ENCODE measurements around the gene KCNRG.
"Not testable (repeated sequence)": the region's sequence is repeated elsewhere in the genome, so short reads cannot be mapped to it uniquely, and the experiment has no call there.

The KCNRG gene

GRCh38 chr13:50012396-50013169 lies 2.7 kb upstream of the KCNRG start:
- no peak for DNase-seq (ENCODE audit: low read depth)

DNA sequence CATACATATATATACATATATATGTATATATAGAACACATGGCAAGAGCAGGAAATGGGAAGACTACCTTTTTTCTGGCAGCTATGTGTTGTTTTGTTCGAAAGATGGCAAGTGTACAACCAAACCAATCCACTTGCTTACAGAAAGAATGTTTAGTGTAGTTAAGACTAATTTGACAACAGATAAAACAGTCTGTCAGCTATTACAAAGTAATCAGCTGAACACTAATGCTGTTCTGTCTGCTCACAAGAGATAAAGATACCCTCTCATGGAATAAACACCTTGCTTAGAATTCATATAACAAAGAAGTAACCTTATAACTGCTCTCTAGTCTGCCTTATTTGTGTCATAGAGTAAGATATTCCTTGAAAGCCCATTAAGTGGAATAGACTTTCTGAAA lies 858 bp upstream of the KCNRG start:
- no peak for DNase-seq (ENCODE audit: low read depth)

- no peak for DNase-seq (ENCODE audit: low read depth)
These were observed 506 bp downstream of the KCNRG start for GRCh38 chr13:50015750-50016149.

DNA sequence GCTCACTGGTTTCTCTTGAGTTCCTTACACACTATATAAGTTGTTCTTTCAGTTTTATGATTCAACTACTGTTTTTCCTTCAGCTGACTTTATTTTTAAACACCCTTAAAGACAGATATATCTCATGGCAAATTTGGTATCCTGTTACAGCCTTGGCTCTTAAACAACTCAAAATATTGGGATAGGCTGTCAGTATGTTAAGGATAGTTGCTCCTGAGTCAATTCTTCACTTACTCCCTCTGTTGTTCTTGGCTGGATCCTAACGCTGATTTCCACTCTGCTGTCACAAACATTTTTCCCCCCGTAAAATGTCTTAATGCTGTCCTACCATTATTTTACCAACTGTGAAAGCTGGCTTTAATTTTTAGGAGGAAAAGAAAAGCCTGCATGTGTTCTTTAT lies 1.2 kb downstream of the KCNRG start:
- DNase-seq (ENCODE audit: low read depth), result no peak

DNA sequence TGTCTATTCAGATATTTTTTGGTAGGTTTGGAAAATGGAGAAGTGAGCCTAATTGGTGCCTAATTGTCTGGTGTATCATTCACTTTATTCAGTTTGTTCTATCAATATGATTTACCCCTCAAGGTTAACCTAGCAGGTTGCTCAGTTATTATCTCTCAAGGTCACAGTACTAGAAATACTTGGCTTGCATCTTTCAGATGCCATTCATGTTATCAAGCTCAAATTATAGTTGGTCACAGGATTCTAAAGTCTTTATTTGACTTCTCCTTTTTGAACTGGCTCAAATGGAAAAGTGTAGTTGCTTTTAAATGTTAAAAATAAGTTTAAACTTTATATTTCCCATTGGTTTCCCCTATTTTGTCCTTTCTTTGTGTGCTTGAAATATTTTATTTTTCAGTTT lies 2.6 kb downstream of the KCNRG start:
- no peak for DNase-seq (ENCODE audit: low read depth)

- no peak for DNase-seq (ENCODE audit: low read depth)
These were observed 10.2 kb downstream of the KCNRG start for GRCh38 chr13:50025436-50025835.

- no peak for DNase-seq (ENCODE audit: low read depth)
These were observed 11.7 kb downstream of the KCNRG start for GRCh38 chr13:50026788-50027473.

DNA sequence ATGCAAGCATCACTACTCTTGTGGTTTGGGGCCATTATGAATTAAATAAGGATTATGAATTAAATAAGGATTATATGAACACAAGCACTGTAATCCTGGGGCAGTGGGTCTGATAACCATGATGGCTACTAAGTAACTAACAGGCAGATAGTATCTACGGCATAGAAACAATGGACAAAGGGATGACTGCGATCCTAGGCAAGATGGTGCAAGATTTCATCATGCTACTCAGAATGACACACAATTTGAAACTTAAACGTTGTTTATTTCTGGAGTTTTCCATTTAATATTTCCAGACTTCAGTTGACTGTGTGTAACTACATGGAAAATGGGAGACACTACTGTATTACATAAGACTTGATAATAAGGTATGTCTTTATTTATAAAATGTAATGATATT lies 15.1 kb downstream of the KCNRG start:
- no peak for DNase-seq (ENCODE audit: low read depth)

GRCh38 chr13:50033725-50034124 lies 18.5 kb downstream of the KCNRG start:
- DNase-seq (ENCODE audit: low read depth), result peak; percentile 30

DNA sequence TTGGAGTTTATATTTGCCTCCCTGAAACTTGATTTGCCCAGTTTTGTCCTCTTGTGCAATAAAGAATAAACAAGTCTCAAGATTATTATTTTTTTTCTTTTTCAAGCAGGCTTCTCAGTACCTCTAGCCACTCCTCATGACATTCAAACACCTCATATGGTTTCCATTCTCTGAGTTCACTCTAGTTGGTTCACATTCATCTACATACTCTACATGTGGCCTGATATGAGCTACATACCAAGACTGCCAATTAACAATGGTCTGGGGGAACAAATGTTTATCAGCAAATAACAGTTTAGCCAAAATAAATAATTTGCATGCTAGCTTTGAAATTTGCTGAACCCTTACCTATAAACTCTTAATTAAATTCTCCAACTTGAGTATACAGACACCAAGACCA lies 22.5 kb downstream of the KCNRG start:
- no peak for DNase-seq (ENCODE audit: low read depth)

GRCh38 chr13:50038266-50038665 lies 23.0 kb downstream of the KCNRG start:
- DNase-seq (ENCODE audit: low read depth), result no peak

- no peak for DNase-seq (ENCODE audit: low read depth)
These were observed 37.2 kb downstream of the KCNRG start for GRCh38 chr13:50052478-50052877.

DNA sequence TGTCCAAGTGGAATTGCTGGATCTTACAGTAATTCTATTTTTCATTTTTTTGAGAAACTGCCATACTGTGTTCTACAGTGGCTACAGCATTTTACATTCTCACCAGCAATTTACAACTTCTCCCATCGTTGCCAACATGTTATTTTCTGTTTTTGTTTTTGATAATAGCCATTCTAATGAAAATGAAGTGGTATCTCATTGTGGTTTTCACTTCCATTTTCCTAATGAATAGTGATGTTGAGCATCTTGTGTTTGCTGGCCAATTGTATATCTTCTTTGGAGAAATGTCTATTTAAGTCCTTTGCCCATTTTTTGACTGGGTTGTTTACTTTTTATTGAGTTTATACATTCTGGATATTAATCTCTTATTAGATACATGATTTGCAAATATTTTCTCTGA lies 38.6 kb downstream of the KCNRG start:
- DNase-seq (ENCODE audit: low read depth), result no peak

DNA sequence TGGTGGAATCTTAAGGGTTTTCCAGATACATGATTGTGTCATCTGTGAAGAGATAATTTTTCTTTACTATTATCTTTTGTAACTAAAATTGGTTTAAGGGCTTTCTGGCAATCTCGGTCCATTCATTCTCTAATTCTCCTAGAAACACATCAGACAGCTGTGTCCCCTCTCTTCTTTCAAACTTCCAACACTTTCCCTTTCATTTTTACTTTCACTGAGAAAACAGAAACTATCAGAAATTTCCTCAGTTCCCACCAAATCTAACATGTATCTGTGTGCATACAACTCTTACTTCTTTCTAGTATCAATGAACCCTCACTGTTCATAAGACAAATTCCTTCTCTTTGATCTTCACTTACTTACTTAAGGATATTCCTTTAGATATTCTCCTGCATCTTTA lies 40.2 kb downstream of the KCNRG start:
- no peak for DNase-seq (ENCODE audit: low read depth)

- DNase-seq (ENCODE audit: low read depth), result no peak
These were observed 45.5 kb downstream of the KCNRG start for GRCh38 chr13:50060718-50061117.

- DNase-seq (ENCODE audit: low read depth), result not testable (repeated sequence)
These were observed 47.1 kb downstream of the KCNRG start for GRCh38 chr13:50062336-50062735.

DNA sequence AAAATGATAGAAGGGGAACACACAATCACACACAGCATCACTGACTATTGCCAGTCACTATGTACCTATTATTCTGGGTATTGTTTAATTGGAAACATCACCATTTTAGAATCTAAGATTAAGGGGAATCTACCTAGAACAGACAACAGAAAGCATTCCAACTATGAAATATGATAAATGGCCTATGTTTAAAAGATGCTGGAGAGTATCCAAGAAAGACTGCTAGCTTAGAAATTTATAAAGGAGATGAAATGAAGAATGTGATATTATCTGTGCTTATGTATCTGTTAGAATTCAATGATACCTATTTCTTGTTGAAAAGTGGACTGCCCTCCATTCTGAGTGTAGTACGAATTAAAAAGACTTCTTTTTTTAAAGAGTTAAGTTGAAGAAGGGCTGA lies 50.5 kb downstream of the KCNRG start:
- DNase-seq (ENCODE audit: low read depth), result no peak

GRCh38 chr13:50068508-50068907 lies 53.3 kb downstream of the KCNRG start:
- no peak for DNase-seq (ENCODE audit: low read depth)

GRCh38 chr13:50069261-50069660 lies 54.0 kb downstream of the KCNRG start:
- no peak for DNase-seq (ENCODE audit: low read depth)

DNA sequence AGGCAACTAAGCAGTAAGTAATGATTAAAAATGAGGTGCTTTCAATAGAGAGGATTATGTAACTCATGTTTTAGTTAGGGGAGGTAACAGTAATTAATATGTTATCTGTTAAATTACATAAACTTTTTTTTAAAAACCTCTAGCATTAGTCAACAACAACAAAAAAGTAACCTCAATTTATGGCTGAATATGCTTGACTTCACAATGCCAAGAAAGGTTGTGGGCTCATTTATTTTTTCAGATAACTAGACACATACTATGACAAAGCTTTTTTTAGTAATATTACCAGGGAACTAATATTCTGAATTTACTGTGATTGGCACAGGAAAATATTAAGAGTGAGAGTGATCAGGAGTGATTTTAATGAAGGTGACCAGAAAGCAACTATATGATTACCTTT lies 54.9 kb downstream of the KCNRG start:
- DNase-seq (ENCODE audit: low read depth), result no peak

All from GM04503 (cell line).